ENCODE measurements around the gene SORCS2. TPM values are rescaled to one million over a fixed set of nuclear protein-coding genes. Genes with fewer than 3 reads are reported as not detected.

SORCS2 gene
- total and polyA plus RNA-seq, 2 of the 4 experiments (the other 2 are of a cell fraction) = 0.36 to 0.62 TPM

GRCh38 chr4:7338876-7339623 lies 146.7 kb downstream of the SORCS2 start:
- Histone ChIP-seq H2BK120ac (ENCODE audit: low read depth, low read length) (no peak overlapping the region), H3K4me1 (ENCODE audit: control insufficient read depth, insufficient read depth, low read length) (no peaks in the 10 kb centered on the region), H2BK15ac (ENCODE audit: low read depth, low read length) (no peak overlapping the region), H2BK5ac (ENCODE audit: low read depth, low read length, poor library complexity, severe bottlenecking) (no peak overlapping the region), H2AFZ (replicated peaks; ENCODE audit: low read length, poor library complexity) (no peak overlapping the region), H2AK9ac (replicated peaks; ENCODE audit: low read depth, low read length, poor library complexity) (no peak overlapping the region), H3K56ac (ENCODE audit: extremely low read depth, insufficient read depth, low read length) (no peak overlapping the region), H3K9me3 (ENCODE audit: control insufficient read depth, insufficient read depth, low read length) (0 out of 2 replicates have a peak, but pooled peaks cover 6% of the 10 kb centered on the region), H3K18ac (ENCODE audit: low read depth, low read length) (no peak overlapping the region), H3K23ac (ENCODE audit: low read depth, low read length) (no peak overlapping the region), H3K27me3 (ENCODE audit: control insufficient read depth, insufficient read depth, low read length) (peaks cover 4% of the 10 kb centered on the region; the same call in 1 of the 2 replicates), H4K5ac (ENCODE audit: low read depth, low read length) (no peak overlapping the region), H2BK20ac (ENCODE audit: low read depth, low read length) (no peak overlapping the region), H2AK5ac (ENCODE audit: low read depth, low read length) (no peak overlapping the region), H3K36me3 (ENCODE audit: control insufficient read depth, insufficient read depth, low read length) (no peaks in the 10 kb centered on the region), H3K4ac (ENCODE audit: low read depth, low read length) (no peak overlapping the region), H3K4me2 (ENCODE audit: low read depth, low read length) (no peak overlapping the region), H3K27ac (ENCODE audit: insufficient read depth, low read length) (no peak overlapping the region), H3K4me3 (ENCODE audit: insufficient read depth, low read depth, low read length) (no peak overlapping the region), H4K91ac (ENCODE audit: insufficient read depth, low read depth, low read length) (no peak overlapping the region), H3K9me1 (ENCODE audit: insufficient read depth, low read length) (no peaks in the 10 kb centered on the region), H3K79me1 (ENCODE audit: low read depth in 1 of 2, low read length in 2 of 2) (no peaks in the 10 kb centered on the region), H4K20me1 (ENCODE audit: insufficient read depth, low read length) (no peaks in the 10 kb centered on the region), H3K9ac (ENCODE audit: low read depth, low read length) (no peak overlapping the region), H4K8ac (ENCODE audit: low read depth in 2 of 2, low read length in 2 of 2) (no peak overlapping the region), H3K14ac (replicated peaks; ENCODE audit: low read depth, low read length) (no peak overlapping the region)
- DNase-seq = no peak
- WGBS, 2 experiments (ENCODE audit: extremely low coverage in 2 of 2, insufficient read length in 1 of 2) = 86% methylated on average over 5 of the region's 19 CpGs; no CpG with 5 or more reads in 1 of the 2 experiments
- ChIA-PET CTCF (no interaction called here), POLR2A (ENCODE audit: unreplicated experiment) (no interaction called here)
- in situ Hi-C loops (cut with MboI; ENCODE audit: low sequenced_read_pairs) = no loop called here
- dilution Hi-C loops (cut with HindIII; ENCODE audit: low sequenced_read_pairs, unreplicated experiment) = no loop called here
- no TSS peak for BruUV-seq (replicated peaks)
- intact Hi-C loops (cut with micrococcal nuclease) = no loop called here
- no peak for ATAC-seq (ENCODE audit: low read depth)
- TF ChIP-seq CTCF (conservative IDR thresholded peaks at IDR 0.05; ENCODE audit: low read depth, low read length) (no peak), CHD1 (IDR thresholded peaks at IDR 0.05; ENCODE audit: low read depth, low read length) (no peak), RAD21 (IDR thresholded peaks at IDR 0.05; ENCODE audit: low read length) (no peak), MXI1 (IDR thresholded peaks at IDR 0.05; ENCODE audit: borderline replicate concordance, low read depth, low read length) (no peak)
